Loucy (cell line): ENCODE results near the gene SORCS2.

Experiments
- H2AFZ ChIP-seq: fragments of 200-600 bp; sonication (generic); 2 replicates; pipeline ENCODE4 v1.6.0; 2016; ENCODE audit warnings: antibody characterized with exemption, mild to moderate bottlenecking, low read length, moderate library complexity
- H3F3A ChIP-seq: fragments of 200-600 bp; 2 replicates; pipeline ENCODE4 v1.6.0; 2016; ENCODE audit warnings: antibody characterized with exemption, low read depth, mild to moderate bottlenecking
- H3K27me3 ChIP-seq: fragments of 200-600 bp; sonication (generic); 2 replicates; pipeline ENCODE4 v1.6.1; 2014; ENCODE audit warnings: low read length, mild to moderate bottlenecking; ENCODE audit not compliant: insufficient read depth, poor library complexity, severe bottlenecking
- H3K36me3 ChIP-seq: fragments of 200-600 bp; sonication (generic); 2 replicates; pipeline ENCODE4 v1.6.1; 2016; ENCODE audit warnings: low read length; ENCODE audit not compliant: insufficient read depth
- H3K4me1 ChIP-seq: fragments of 200-600 bp; sonication (generic); 2 replicates; pipeline ENCODE4 v1.5.1; 2014; ENCODE audit warnings: low read length, mild to moderate bottlenecking; ENCODE audit not compliant: insufficient read depth, poor library complexity, severe bottlenecking
- H3K4me2 ChIP-seq: fragments of 200-600 bp; sonication (generic); 2 replicates; pipeline ENCODE4 v1.6.0; 2014; ENCODE audit warnings: antibody characterized with exemption, low read length, low read depth, mild to moderate bottlenecking; ENCODE audit not compliant: poor library complexity, severe bottlenecking
- H3K4me3 ChIP-seq: fragments of 200-600 bp; sonication (generic); 2 replicates; pipeline ENCODE4 v1.5.1; 2014; ENCODE audit warnings: low read length, mild to moderate bottlenecking, mixed read lengths; ENCODE audit not compliant: poor library complexity, severe bottlenecking
- H3K79me2 ChIP-seq: fragments of 200-600 bp; sonication (generic); 2 replicates; pipeline ENCODE4 v1.6.1; 2014; ENCODE audit warnings: low read length; ENCODE audit not compliant: insufficient read depth
- H3K9ac ChIP-seq: fragments of 200-600 bp; sonication (generic); 2 replicates; pipeline ENCODE4 v1.6.0; 2014; ENCODE audit warnings: mild to moderate bottlenecking, low read depth, low read length, moderate library complexity; ENCODE audit not compliant: poor library complexity, severe bottlenecking
- H3K9me2 ChIP-seq: fragments of 200-600 bp; sonication (generic); replicated peaks from 2 replicates; pipeline ENCODE4 v1.6.1; 2016; ENCODE audit warnings: low read depth, low read length, mixed read lengths
- H3K9me3 ChIP-seq: fragments of 200-600 bp; sonication (generic); 2 replicates; pipeline ENCODE4 v1.6.1; 2014; ENCODE audit warnings: mild to moderate bottlenecking, antibody characterized with exemption, low read length, low read depth; ENCODE audit not compliant: insufficient read depth
- H4K20me1 ChIP-seq: fragments of 200-600 bp; sonication (generic); 2 replicates; pipeline ENCODE4 v1.6.0; 2014; ENCODE audit warnings: antibody characterized with exemption, low read length, mild to moderate bottlenecking; ENCODE audit not compliant: insufficient read depth, poor library complexity, severe bottlenecking
- EZH2phosphoT487 ChIP-seq: fragments of 200-600 bp; IDR thresholded peaks from 2 replicates; pipeline ENCODE4 v1.6.1; 2018; ENCODE audit warnings: antibody characterized with exemption, mild to moderate bottlenecking, moderate library complexity, borderline replicate concordance
- TF ChIP-seq, protein P1 (sequence below): fragments of 200-600 bp; sonication (generic); conservative IDR thresholded peaks from 2 replicates; pipeline ENCODE4 v1.5.1; 2014; ENCODE audit warnings: mild to moderate bottlenecking, antibody characterized with exemption, low read length

The SORCS2 gene

GRCh38 chr4:7420661-7421040, 228.3 kb downstream of the SORCS2 start:
- Histone ChIP-seq H3K4me2 (no peak overlapping the region), H3K9me3 (peaks cover 4% of the 10 kb centered on the region; the same call in 1 of the 2 replicates), H3K9ac (no peak overlapping the region), H3K9me2 (no peaks in the 10 kb centered on the region), H2AFZ (no peak overlapping the region), H4K20me1 (no peaks in the 10 kb centered on the region), H3F3A (no peaks in the 10 kb centered on the region), H3K4me3 (no peak overlapping the region), H3K36me3 (no peaks in the 10 kb centered on the region), H3K27me3 (no peaks in the 10 kb centered on the region), H3K79me2 (no peaks in the 10 kb centered on the region), H3K4me1 (no peaks in the 10 kb centered on the region)
- TF ChIP-seq, protein P1, sequence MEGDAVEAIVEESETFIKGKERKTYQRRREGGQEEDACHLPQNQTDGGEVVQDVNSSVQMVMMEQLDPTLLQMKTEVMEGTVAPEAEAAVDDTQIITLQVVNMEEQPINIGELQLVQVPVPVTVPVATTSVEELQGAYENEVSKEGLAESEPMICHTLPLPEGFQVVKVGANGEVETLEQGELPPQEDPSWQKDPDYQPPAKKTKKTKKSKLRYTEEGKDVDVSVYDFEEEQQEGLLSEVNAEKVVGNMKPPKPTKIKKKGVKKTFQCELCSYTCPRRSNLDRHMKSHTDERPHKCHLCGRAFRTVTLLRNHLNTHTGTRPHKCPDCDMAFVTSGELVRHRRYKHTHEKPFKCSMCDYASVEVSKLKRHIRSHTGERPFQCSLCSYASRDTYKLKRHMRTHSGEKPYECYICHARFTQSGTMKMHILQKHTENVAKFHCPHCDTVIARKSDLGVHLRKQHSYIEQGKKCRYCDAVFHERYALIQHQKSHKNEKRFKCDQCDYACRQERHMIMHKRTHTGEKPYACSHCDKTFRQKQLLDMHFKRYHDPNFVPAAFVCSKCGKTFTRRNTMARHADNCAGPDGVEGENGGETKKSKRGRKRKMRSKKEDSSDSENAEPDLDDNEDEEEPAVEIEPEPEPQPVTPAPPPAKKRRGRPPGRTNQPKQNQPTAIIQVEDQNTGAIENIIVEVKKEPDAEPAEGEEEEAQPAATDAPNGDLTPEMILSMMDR, result no peak
- no peak for TF ChIP-seq EZH2phosphoT487

DNA sequence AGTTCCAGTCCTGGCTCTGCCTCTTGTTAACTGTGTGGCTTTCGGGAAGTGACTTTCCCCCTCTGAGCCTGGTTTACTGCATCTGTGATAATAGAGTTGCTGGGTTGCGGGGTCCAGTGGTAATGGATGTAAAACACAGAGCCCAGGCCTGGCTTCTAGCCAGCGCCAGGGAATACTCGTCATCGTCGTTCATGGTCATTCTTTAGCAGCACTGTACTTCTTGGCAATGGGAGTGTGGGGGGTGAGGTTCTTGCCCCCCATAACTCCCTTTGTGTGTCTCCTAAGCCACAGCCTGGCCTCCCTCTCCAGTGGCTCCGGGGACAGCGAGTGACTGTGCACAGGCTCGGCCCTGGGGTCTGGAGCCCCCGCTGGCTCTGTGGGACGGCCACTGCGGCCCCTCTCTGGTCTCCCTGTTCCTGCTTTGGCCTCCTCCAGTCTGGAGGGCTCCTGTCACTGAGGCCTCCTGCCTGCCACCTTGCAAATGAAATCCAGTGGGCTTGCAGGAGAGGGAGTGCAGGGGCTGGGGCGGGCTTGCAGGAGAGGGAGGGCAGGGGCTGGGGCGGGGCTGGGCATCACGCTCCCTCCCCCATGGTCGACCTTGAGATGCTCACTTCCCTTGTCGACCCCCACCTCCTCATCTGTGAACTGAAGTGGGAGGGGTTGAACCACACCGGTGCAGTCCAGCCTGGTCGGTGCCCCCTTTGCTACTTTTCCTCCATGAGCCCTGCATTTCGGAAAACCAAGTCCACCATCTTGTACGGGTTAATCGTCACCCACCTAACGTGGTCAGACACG, 229.2 kb downstream of the SORCS2 start:
- H3K9me2 ChIP-seq, result no peaks in the 10 kb centered on the region
- no peak for TF ChIP-seq EZH2phosphoT487
- TF ChIP-seq, protein P1, result no peak
- no peaks in the 10 kb centered on the region for H3K79me2 ChIP-seq
- H3F3A ChIP-seq, result no peaks in the 10 kb centered on the region
- no peak overlapping the region for H3K4me2 ChIP-seq
- H2AFZ ChIP-seq, result no peak overlapping the region
- no peaks in the 10 kb centered on the region for H3K36me3 ChIP-seq
- no peak overlapping the region for H3K4me3 ChIP-seq
- no peaks in the 10 kb centered on the region for H4K20me1 ChIP-seq
- H3K4me1 ChIP-seq, result no peaks in the 10 kb centered on the region
- no peak overlapping the region for H3K9ac ChIP-seq
- H3K9me3 ChIP-seq, result peaks cover 4% of the 10 kb centered on the region; the same call in 1 of the 2 replicates
- no peaks in the 10 kb centered on the region for H3K27me3 ChIP-seq

- no peaks in the 10 kb centered on the region for H3K4me1 ChIP-seq
- peaks cover 4% of the 10 kb centered on the region; the same call in 1 of the 2 replicates for H3K9me3 ChIP-seq
- no peak overlapping the region for H3K9ac ChIP-seq
- no peak overlapping the region for H3K4me3 ChIP-seq
- H3K36me3 ChIP-seq, result no peaks in the 10 kb centered on the region
- TF ChIP-seq, protein P1, result no peak
- no peak for TF ChIP-seq EZH2phosphoT487
- no peaks in the 10 kb centered on the region for H3K9me2 ChIP-seq
- no peak overlapping the region for H3K4me2 ChIP-seq
- no peaks in the 10 kb centered on the region for H3K27me3 ChIP-seq
- no peaks in the 10 kb centered on the region for H4K20me1 ChIP-seq
- H3K79me2 ChIP-seq, result no peaks in the 10 kb centered on the region
- H3F3A ChIP-seq, result no peaks in the 10 kb centered on the region
- H2AFZ ChIP-seq, result no peak overlapping the region
Observed at GRCh38 chr4:7422151-7422897, 230.0 kb downstream of the SORCS2 start.
